Measurements from ENCODE around the gene LLPH. TPM values are rescaled to one million over a fixed set of nuclear protein-coding genes. Genes with fewer than 3 reads are reported as not detected.

The LLPH gene
- polyA plus RNA-seq, 1 of the 3 experiments (the other 2 are of a cell fraction): 7.4 TPM

DNA sequence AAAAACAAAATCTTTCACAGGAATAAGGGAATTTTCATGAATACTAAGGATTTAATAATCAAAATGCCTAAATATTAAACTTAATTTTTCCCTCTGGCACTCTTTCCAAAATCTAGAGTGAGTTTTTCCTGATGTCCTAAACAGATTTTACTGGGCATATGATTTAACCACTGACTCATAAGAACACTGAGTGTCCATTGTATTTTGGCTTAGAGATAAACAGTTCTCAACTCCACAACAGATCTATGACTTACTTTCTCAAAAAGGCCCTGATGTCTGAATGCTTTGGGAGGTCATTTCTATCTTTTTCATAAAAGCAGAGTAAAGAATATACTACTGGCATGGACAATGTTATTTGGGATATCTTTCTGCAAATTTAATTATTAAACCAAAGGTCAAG, 24.2 kb upstream of the LLPH start (continued):
- TF ChIP-seq REST (IDR thresholded peaks at IDR 0.05; ENCODE audit: low read depth, low read length) (no peak), FOXM1 (IDR thresholded peaks at IDR 0.05; ENCODE audit: low read depth) (no peak), TCF12 (IDR thresholded peaks at IDR 0.05) (no peak), GABPA (IDR thresholded peaks at IDR 0.05; ENCODE audit: low read depth) (no peak), FOXJ3 (CRISPR knock-in tag; IDR thresholded peaks at IDR 0.05) (no peak), ELF1 (IDR thresholded peaks at IDR 0.05) (no peak), JUND (IDR thresholded peaks at IDR 0.05) (no peak)
- TF ChIP-seq, protein P1, sequence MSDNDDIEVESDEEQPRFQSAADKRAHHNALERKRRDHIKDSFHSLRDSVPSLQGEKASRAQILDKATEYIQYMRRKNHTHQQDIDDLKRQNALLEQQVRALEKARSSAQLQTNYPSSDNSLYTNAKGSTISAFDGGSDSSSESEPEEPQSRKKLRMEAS (IDR thresholded peaks at IDR 0.05; ENCODE audit: low read depth): no peak
- TF ChIP-seq, protein P2, sequence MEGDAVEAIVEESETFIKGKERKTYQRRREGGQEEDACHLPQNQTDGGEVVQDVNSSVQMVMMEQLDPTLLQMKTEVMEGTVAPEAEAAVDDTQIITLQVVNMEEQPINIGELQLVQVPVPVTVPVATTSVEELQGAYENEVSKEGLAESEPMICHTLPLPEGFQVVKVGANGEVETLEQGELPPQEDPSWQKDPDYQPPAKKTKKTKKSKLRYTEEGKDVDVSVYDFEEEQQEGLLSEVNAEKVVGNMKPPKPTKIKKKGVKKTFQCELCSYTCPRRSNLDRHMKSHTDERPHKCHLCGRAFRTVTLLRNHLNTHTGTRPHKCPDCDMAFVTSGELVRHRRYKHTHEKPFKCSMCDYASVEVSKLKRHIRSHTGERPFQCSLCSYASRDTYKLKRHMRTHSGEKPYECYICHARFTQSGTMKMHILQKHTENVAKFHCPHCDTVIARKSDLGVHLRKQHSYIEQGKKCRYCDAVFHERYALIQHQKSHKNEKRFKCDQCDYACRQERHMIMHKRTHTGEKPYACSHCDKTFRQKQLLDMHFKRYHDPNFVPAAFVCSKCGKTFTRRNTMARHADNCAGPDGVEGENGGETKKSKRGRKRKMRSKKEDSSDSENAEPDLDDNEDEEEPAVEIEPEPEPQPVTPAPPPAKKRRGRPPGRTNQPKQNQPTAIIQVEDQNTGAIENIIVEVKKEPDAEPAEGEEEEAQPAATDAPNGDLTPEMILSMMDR (IDR thresholded peaks at IDR 0.05): no peak

- Histone ChIP-seq H4K20me1 (ENCODE audit: insufficient read depth) (no peaks in the 10 kb centered on the region), H3K4me1 (ENCODE audit: control insufficient read depth in 1 of 2, insufficient read depth in 2 of 2, low read depth in 1 of 2, low read length in 1 of 2) (peaks cover 0 to 19% of the 10 kb centered on the region in 2 experiments; a peak in 2 of 4 replicates), H3K9me2 (no peaks in the 10 kb centered on the region), H2AFZ (ENCODE audit: low read depth) (no peak overlapping the region), H3K27ac (ENCODE audit: low read depth in 2 of 2, low read length in 1 of 2) (peak overlapping the region in 1 of 2 experiments; percentile 85; a peak in 2 of 4 replicates), H3K9me3 (no peaks in the 10 kb centered on the region), H3K4me3 (ENCODE audit: low read depth in 2 of 2, low read length in 1 of 2) (no peak overlapping the region; a peak in 1 of 4 replicates), H3K79me2 (ENCODE audit: insufficient read depth) (peaks cover 28% of the 10 kb centered on the region), H3K36me3 (replicated peaks in 1 of 2; ENCODE audit: control insufficient read depth in 1 of 2, insufficient read depth in 2 of 2, low read length in 1 of 2) (peaks cover 10 to 25% of the 10 kb centered on the region in 2 experiments), H3F3A (replicated peaks; ENCODE audit: insufficient read depth) (peaks cover 22% of the 10 kb centered on the region), H3K9ac (peak overlapping the region; percentile 39; the same call in 1 of the 2 replicates), H3K27me3 (ENCODE audit: insufficient read depth) (no peaks in the 10 kb centered on the region), H3K4me2 (peak overlapping the region; percentile 63)
- 54% methylated on average over 1 of the region's 1 CpG for WGBS (ENCODE audit: low lambda C conversion rate)
- POLR2A ChIA-PET: no interaction called here
- no peak for DNase-seq
- CTCF ChIA-PET: no interaction called here
- TF ChIP-seq MEF2A (IDR thresholded peaks at IDR 0.05; ENCODE audit: borderline replicate concordance, low read depth) (no peak), EZH2phosphoT487 (IDR thresholded peaks at IDR 0.05; ENCODE audit: borderline replicate concordance, low read depth) (no peak), GATA2 (CRISPR knock-in tag; IDR thresholded peaks at IDR 0.05) (no peak), NFIC (IDR thresholded peaks at IDR 0.05; ENCODE audit: borderline replicate concordance) (peak; percentile 15; the same call in 1 of the 2 replicates), TCF12 (IDR thresholded peaks at IDR 0.05) (peak; percentile 58), TAF1 (IDR thresholded peaks at IDR 0.05; ENCODE audit: borderline replicate concordance, low read depth, low read length) (no peak), SIN3A (IDR thresholded peaks at IDR 0.05; ENCODE audit: borderline replicate concordance, low read depth, low read length) (no peak), NRF1 (IDR thresholded peaks at IDR 0.05; ENCODE audit: low read depth, low read length) (no peak), JUND (IDR thresholded peaks at IDR 0.05) (peak; percentile 53), MXI1 (IDR thresholded peaks at IDR 0.05; ENCODE audit: low read depth, low read length) (no peak), TEAD4 (IDR thresholded peaks at IDR 0.05; ENCODE audit: borderline replicate concordance, insufficient read depth) (no peak), YY1 (IDR thresholded peaks at IDR 0.05; ENCODE audit: low read depth) (no peak), FOXJ3 (CRISPR knock-in tag; IDR thresholded peaks at IDR 0.05) (no peak), RXRA (IDR thresholded peaks at IDR 0.05; ENCODE audit: borderline replicate concordance, low read depth) (no peak), CHD2 (IDR thresholded peaks at IDR 0.05; ENCODE audit: low read length, partially characterized antibody) (no peak)
- TF ChIP-seq, protein P3, sequence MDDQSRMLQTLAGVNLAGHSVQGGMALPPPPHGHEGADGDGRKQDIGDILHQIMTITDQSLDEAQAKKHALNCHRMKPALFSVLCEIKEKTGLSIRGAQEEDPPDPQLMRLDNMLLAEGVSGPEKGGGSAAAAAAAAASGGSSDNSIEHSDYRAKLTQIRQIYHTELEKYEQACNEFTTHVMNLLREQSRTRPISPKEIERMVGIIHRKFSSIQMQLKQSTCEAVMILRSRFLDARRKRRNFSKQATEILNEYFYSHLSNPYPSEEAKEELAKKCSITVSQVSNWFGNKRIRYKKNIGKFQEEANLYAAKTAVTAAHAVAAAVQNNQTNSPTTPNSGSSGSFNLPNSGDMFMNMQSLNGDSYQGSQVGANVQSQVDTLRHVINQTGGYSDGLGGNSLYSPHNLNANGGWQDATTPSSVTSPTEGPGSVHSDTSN (IDR thresholded peaks at IDR 0.05): no peak
- TF ChIP-seq, protein P4, sequence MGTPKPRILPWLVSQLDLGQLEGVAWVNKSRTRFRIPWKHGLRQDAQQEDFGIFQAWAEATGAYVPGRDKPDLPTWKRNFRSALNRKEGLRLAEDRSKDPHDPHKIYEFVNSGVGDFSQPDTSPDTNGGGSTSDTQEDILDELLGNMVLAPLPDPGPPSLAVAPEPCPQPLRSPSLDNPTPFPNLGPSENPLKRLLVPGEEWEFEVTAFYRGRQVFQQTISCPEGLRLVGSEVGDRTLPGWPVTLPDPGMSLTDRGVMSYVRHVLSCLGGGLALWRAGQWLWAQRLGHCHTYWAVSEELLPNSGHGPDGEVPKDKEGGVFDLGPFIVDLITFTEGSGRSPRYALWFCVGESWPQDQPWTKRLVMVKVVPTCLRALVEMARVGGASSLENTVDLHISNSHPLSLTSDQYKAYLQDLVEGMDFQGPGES (IDR thresholded peaks at IDR 0.05; ENCODE audit: low read depth, low read length): no peak
- TF ChIP-seq, protein P2 (IDR thresholded peaks at IDR 0.05): no peak
Observed at GRCh38 chr12:66152732-66153131, 22.2 kb upstream of the LLPH start.

Measured in SK-N-SH (cell line).